Fibroblast of lung (primary cell): Measurements from ENCODE around the gene CPN2. TPM values are rescaled to one million over a fixed set of nuclear protein-coding genes. Genes with fewer than 3 reads are reported as not detected.

ENCODE experiments used
- DNase-seq, 2 donors: peaks; one replicate each; pipeline versions ENCODE4 v3.0.0 to v3.0.0-alpha.2; 2010; ENCODE audit warnings: low read depth in 2 of 2
- H2AFZ ChIP-seq: 2 replicates; pipeline ENCODE4 v1.5.1; 2012; ENCODE audit warnings: low read length, control low read depth, inconsistent platforms
- H3K27ac ChIP-seq: 2 replicates; pipeline ENCODE4 v1.5.1; 2011; ENCODE audit warnings: low read length, control low read depth; ENCODE audit not compliant: insufficient read depth
- H3K27me3 ChIP-seq: 2 replicates; pipeline ENCODE4 v1.5.1; 2011; ENCODE audit warnings: mild to moderate bottlenecking, low read length; ENCODE audit not compliant: control insufficient read depth, insufficient read depth
- H3K36me3 ChIP-seq: 2 replicates; pipeline ENCODE4 v1.5.1; 2011; ENCODE audit warnings: low read length; ENCODE audit not compliant: control insufficient read depth, insufficient read depth
- H3K4me1 ChIP-seq: 2 replicates; pipeline ENCODE4 v1.5.1; 2011; ENCODE audit warnings: low read length; ENCODE audit not compliant: control insufficient read depth, insufficient read depth; ENCODE audit errors: extremely low read depth
- H3K4me2 ChIP-seq: 2 replicates; pipeline ENCODE4 v1.5.1; 2011; ENCODE audit warnings: low read length, control low read depth; ENCODE audit not compliant: insufficient read depth; ENCODE audit errors: extremely low read depth
- H3K4me3 ChIP-seq, 4 experiments: fragments of 200-600 bp in 1 of 4; sonication (generic) in 1 of 4; replicated peaks in 1 of 4; 2 replicates each; pipeline ENCODE4 v1.5.1; 2011 to 2016; ENCODE audit warnings: low read length in 4 of 4, low read depth in 3 of 4, mild to moderate bottlenecking in 3 of 4, control low read depth in 2 of 4, inconsistent platforms in 1 of 4, mixed read lengths in 1 of 4; ENCODE audit not compliant: insufficient read depth in 1 of 4; ENCODE audit errors: control extremely low read depth in 1 of 4
- H3K79me2 ChIP-seq: 2 replicates; pipeline ENCODE4 v1.5.1; 2012; ENCODE audit warnings: mild to moderate bottlenecking, low read length, inconsistent platforms; ENCODE audit not compliant: control insufficient read depth, insufficient read depth
- H3K9ac ChIP-seq: 2 replicates; pipeline ENCODE4 v1.5.1; 2011; ENCODE audit warnings: mild to moderate bottlenecking, low read length, control low read depth; ENCODE audit not compliant: insufficient read depth
- H3K9me3 ChIP-seq: 2 replicates; pipeline ENCODE4 v1.5.1; 2012; ENCODE audit warnings: low read depth, low read length; ENCODE audit not compliant: control insufficient read depth, insufficient read depth
- H4K20me1 ChIP-seq: 2 replicates; pipeline ENCODE4 v1.5.1; 2011; ENCODE audit warnings: low read length; ENCODE audit not compliant: control insufficient read depth, insufficient read depth; ENCODE audit errors: extremely low read depth
- CTCF ChIP-seq, 2 donors: IDR thresholded peaks in 1 of 2; conservative IDR thresholded peaks in 1 of 2; 1 replicate in 1 of 2; 2 replicates in 1 of 2; pipeline ENCODE4 v1.5.1; 2011 to 2012; ENCODE audit warnings: low read length in 2 of 2, control low read depth in 1 of 2, inconsistent platforms in 1 of 2, low read depth in 1 of 2, mild to moderate bottlenecking in 1 of 2
- EZH2 ChIP-seq: IDR thresholded peaks from 2 replicates; pipeline ENCODE4 v1.5.1; 2012; ENCODE audit warnings: low read length, control low read depth, mild to moderate bottlenecking; ENCODE audit errors: missing control alignments
- polyA plus RNA-seq, 2 donors: library from polyadenylated mRNA; depleted of rRNA in 1 of 2; stranded (reverse) in 1 of 2; unstranded in 1 of 2; fragments of >200 nt; gene quantifications; 2 replicates each; pipeline ENCODE4 v1.2.1, GENCODE V29; 2011 to 2012; ENCODE audit warnings: missing spikeins in 1 of 2
- total RNA-seq: library from RNA; depleted of rRNA; stranded (reverse); fragments of >200 nt; gene quantifications from 2 replicates; pipeline ENCODE4 v1.2.1, GENCODE V29; 2014

The CPN2 gene
- total and polyA plus RNA-seq, 2 donors (not counting 1 experiment from before 2014, with no cell fraction given): not detected

GRCh38 chr3:194311000-194311399, 40.1 kb downstream of the CPN2 start:
- no peak overlapping the region for H3K9ac ChIP-seq
- H3K9me3 ChIP-seq: no peaks in the 10 kb centered on the region
- peaks cover 6% of the 10 kb centered on the region for H3K4me1 ChIP-seq
- no peak for TF ChIP-seq CTCF (conservative IDR thresholded peaks at IDR 0.05 in 1 of 2, IDR thresholded peaks at IDR 0.05 in 1 of 2; ENCODE audit: low read depth in 1 of 2, low read length in 2 of 2)
- no peak for TF ChIP-seq EZH2
- H2AFZ ChIP-seq: no peak overlapping the region
- H3K27me3 ChIP-seq: peaks cover 64% of the 10 kb centered on the region
- no peak overlapping the region for H3K4me2 ChIP-seq
- H4K20me1 ChIP-seq: no peaks in the 10 kb centered on the region
- H3K27ac ChIP-seq: no peak overlapping the region
- H3K79me2 ChIP-seq: no peaks in the 10 kb centered on the region
- no peak for DNase-seq
- H3K36me3 ChIP-seq: no peaks in the 10 kb centered on the region
- no peak overlapping the region for H3K4me3 ChIP-seq

GRCh38 chr3:194310060-194310835, 40.9 kb downstream of the CPN2 start:
- TF ChIP-seq CTCF (conservative IDR thresholded peaks at IDR 0.05 in 1 of 2, IDR thresholded peaks at IDR 0.05 in 1 of 2; ENCODE audit: low read depth in 1 of 2, low read length in 2 of 2) (no peak), EZH2 (no peak)

GRCh38 chr3:194308601-194309449, 42.3 kb downstream of the CPN2 start:
- H3K4me1 ChIP-seq: no peaks in the 10 kb centered on the region
- no peaks in the 10 kb centered on the region for H3K79me2 ChIP-seq
- H3K4me3 ChIP-seq: no peak overlapping the region
- TF ChIP-seq EZH2: no peak
- TF ChIP-seq CTCF (conservative IDR thresholded peaks at IDR 0.05 in 1 of 2, IDR thresholded peaks at IDR 0.05 in 1 of 2; ENCODE audit: low read depth in 1 of 2, low read length in 2 of 2): no peak
- no peaks in the 10 kb centered on the region for H3K9me3 ChIP-seq
- no peak overlapping the region for H2AFZ ChIP-seq
- no peak for DNase-seq
- H3K27ac ChIP-seq: no peak overlapping the region
- peaks cover 55% of the 10 kb centered on the region for H3K27me3 ChIP-seq
- no peaks in the 10 kb centered on the region for H4K20me1 ChIP-seq
- no peaks in the 10 kb centered on the region for H3K36me3 ChIP-seq
- H3K9ac ChIP-seq: no peak overlapping the region
- H3K4me2 ChIP-seq: no peak overlapping the region

More at GRCh38 chr3:194310060-194310835, 40.9 kb downstream of the CPN2 start:
- Histone ChIP-seq H2AFZ (no peak overlapping the region), H3K36me3 (no peaks in the 10 kb centered on the region), H3K4me1 (peaks cover 4% of the 10 kb centered on the region), H3K27me3 (peaks cover 63% of the 10 kb centered on the region), H3K4me2 (no peak overlapping the region), H3K4me3 (no peak overlapping the region), H3K27ac (no peak overlapping the region), H3K9me3 (no peaks in the 10 kb centered on the region), H3K9ac (no peak overlapping the region), H3K79me2 (no peaks in the 10 kb centered on the region), H4K20me1 (no peaks in the 10 kb centered on the region)
- DNase-seq: no peak
